Stimulated activated CD8-positive, alpha-beta memory T cell treated with anti-CD3 and anti-CD28 coated beads, Interleukin-7, amount 100 ng/mL, for 24 hours (primary cell): ENCODE measurements around the gene IGSF21.

Experiments
- DNase-seq: peaks from one replicate; pipeline ENCODE4 v3.0.0-alpha.2; 2020; ENCODE audit warnings: low read depth

IGSF21 gene

GRCh38 chr1:18426580-18426979, 319.0 kb downstream of the IGSF21 start:
- DNase-seq: no peak
